A673 (cell line): ENCODE results near the gene EHF. TPM values are rescaled to one million over a fixed set of nuclear protein-coding genes. Genes with fewer than 3 reads are reported as not detected.

Source experiments
- BruUV-seq: library from RNA; stranded (reverse); fragments of 400-500 nt; replicated peaks from 2 replicates; lab custom pipeline; 2021; lab: Mats Ljungman, UMichigan
- CTCF ChIA-PET: fragments of 300-600 bp; sonication (Branson Sonifier 250); formaldehyde crosslinking; loops from one replicate; lab custom pipeline; 2022; ENCODE audit warnings: antibody characterized with exemption; lab: Charles Lee
- POLR2A ChIA-PET: fragments of 300-600 bp; sonication (Branson Sonifier 250); formaldehyde crosslinking; loops from one replicate; lab custom pipeline; 2022; ENCODE audit warnings: antibody characterized with exemption; ENCODE audit not compliant: low non-redundant PET; lab: Charles Lee
- DNase-seq: peaks from one replicate; pipeline ENCODE4 v3.0.0-alpha.2; 2015; ENCODE audit warnings: low spot score
- H3K27ac ChIP-seq: fragments of 200-600 bp; sonication (generic); 2 replicates; pipeline ENCODE4 v1.5.1; 2016; ENCODE audit warnings: mixed run types, low read depth, mild to moderate bottlenecking, mixed read lengths, antibody characterized with exemption, low read length; ENCODE audit not compliant: poor library complexity, severe bottlenecking
- H3K27me3 ChIP-seq: fragments of 200-600 bp; sonication (generic); replicated peaks from 2 replicates; pipeline ENCODE4 v1.6.1; 2017; ENCODE audit warnings: mixed run types, low read depth, mild to moderate bottlenecking, mixed read lengths, antibody characterized with exemption, low read length; ENCODE audit not compliant: insufficient read depth, poor library complexity
- H3K36me3 ChIP-seq: fragments of 200-600 bp; sonication (generic); 2 replicates; pipeline ENCODE4 v1.6.1; 2016; ENCODE audit warnings: mixed run types, mild to moderate bottlenecking, mixed read lengths, antibody characterized with exemption, low read length; ENCODE audit not compliant: insufficient read depth, poor library complexity, severe bottlenecking
- H3K4me1 ChIP-seq: fragments of 200-600 bp; sonication (generic); 2 replicates; pipeline ENCODE4 v1.6.1; 2017; ENCODE audit warnings: mixed run types, mild to moderate bottlenecking, mixed read lengths, antibody characterized with exemption, low read length; ENCODE audit not compliant: insufficient read depth, poor library complexity, severe bottlenecking
- H3K4me3 ChIP-seq: fragments of 200-600 bp; sonication (generic); 2 replicates; pipeline ENCODE4 v1.5.1; 2016; ENCODE audit warnings: low read depth, mixed run types, mild to moderate bottlenecking, mixed read lengths, low read length; ENCODE audit not compliant: poor library complexity, severe bottlenecking
- H3K9me3 ChIP-seq: fragments of 200-600 bp; sonication (generic); 2 replicates; pipeline ENCODE4 v1.6.1; 2016; ENCODE audit warnings: mixed run types, low read depth, mild to moderate bottlenecking, mixed read lengths, antibody characterized with exemption, low read length; ENCODE audit not compliant: poor library complexity, severe bottlenecking
- EZH2 ChIP-seq: fragments of 200-600 bp; sonication (generic); IDR thresholded peaks from 2 replicates; pipeline ENCODE4 v1.6.1; 2017; ENCODE audit warnings: borderline replicate concordance, low read depth, mild to moderate bottlenecking, mixed read lengths, antibody characterized with exemption, low read length; ENCODE audit not compliant: poor library complexity, severe bottlenecking
- intact Hi-C: fragments of 100-400 bp; cut with micrococcal nuclease; formaldehyde crosslinking; loops from one replicate; pipeline ENCODE4 v1.10.0; 2022; ENCODE audit not compliant: unreplicated experiment
- total RNA-seq: library from RNA; stranded (reverse); gene quantifications from 2 replicates; pipeline ENCODE4 v1.2.3, GENCODE V29; 2021
- TF ChIP-seq, protein P1 (sequence below): fragments of 300-800, 200-600 bp; sonication (generic); conservative IDR thresholded peaks from 2 replicates; pipeline ENCODE4 v1.5.1; 2017; ENCODE audit warnings: low read depth, mild to moderate bottlenecking, antibody characterized with exemption, low read length, moderate library complexity, mixed read lengths

Gene EHF
- total RNA-seq, 1 experiment from 2014 or later = not detected

DNA sequence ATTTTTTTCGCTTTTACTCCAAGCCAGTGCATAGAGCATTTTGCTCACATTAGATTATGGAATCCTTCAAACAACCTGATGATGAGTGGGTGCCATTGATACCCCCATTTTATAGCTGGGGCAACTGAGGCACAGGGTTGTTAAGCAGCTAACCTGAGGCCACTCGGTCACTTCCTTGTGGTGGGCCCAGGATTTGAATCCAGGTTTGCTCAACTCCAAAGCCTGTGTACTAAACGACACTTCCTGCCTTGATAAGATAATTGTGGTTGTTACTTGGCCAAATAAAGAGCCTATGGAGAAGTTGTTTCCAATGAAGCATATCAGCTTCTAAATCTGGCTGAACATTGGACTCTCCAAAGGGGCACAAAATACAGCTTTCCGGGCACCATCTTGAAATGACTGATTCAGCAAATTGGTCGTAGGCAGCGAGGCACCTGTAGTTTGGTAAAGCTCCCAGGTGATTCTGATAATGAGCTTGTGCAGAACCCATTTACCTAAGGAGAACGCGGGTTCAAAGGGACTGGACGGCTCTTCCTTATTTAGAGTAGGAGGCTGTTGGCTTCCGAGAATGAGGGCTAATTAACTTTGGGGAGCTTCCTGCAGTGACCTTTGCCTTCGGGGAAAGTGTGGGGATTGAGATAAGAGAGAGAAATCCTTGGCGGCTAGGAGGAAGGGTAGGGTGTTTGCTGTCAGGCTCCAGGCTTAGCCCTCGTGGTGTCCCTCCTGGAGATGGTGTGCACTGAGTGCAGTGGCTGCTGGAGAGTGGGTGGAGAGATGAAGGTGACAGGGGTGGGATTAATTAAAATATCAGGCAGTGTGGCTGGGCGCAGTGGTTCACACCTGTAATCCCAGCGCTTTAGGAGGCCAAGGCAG, 17.5 kb upstream of the EHF start:
- POLR2A ChIA-PET = no interaction called here
- CTCF ChIA-PET = no interaction called here
- Histone ChIP-seq H3K36me3 (no peaks in the 10 kb centered on the region), H3K27me3 (no peaks in the 10 kb centered on the region), H3K27ac (no peak overlapping the region), H3K4me3 (no peak overlapping the region), H3K4me1 (peaks cover 23% of the 10 kb centered on the region), H3K9me3 (no peaks in the 10 kb centered on the region)
- no TSS peak for BruUV-seq
- no peak for DNase-seq
- intact Hi-C loops = no loop called here
- TF ChIP-seq, protein P1, sequence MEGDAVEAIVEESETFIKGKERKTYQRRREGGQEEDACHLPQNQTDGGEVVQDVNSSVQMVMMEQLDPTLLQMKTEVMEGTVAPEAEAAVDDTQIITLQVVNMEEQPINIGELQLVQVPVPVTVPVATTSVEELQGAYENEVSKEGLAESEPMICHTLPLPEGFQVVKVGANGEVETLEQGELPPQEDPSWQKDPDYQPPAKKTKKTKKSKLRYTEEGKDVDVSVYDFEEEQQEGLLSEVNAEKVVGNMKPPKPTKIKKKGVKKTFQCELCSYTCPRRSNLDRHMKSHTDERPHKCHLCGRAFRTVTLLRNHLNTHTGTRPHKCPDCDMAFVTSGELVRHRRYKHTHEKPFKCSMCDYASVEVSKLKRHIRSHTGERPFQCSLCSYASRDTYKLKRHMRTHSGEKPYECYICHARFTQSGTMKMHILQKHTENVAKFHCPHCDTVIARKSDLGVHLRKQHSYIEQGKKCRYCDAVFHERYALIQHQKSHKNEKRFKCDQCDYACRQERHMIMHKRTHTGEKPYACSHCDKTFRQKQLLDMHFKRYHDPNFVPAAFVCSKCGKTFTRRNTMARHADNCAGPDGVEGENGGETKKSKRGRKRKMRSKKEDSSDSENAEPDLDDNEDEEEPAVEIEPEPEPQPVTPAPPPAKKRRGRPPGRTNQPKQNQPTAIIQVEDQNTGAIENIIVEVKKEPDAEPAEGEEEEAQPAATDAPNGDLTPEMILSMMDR = no peak
- no peak for TF ChIP-seq EZH2

DNA sequence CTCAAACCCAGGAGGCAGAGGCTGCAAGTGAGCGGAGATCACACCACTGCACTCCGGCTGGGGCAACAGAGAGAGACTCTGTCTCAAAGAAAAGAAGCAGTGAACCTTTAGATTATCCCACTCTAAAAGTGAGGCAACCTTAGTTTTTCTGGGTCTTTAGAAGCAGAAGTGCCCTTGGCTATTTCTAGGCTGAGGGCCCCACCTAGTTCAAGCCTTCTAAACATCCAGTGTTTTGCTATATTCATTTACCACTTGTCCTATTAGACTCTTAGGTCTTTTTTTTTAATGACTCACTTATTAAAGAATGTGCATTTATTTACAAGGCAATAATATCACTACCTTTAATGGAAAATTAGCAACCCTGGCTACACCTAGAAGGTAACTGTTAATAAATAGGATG, 16.7 kb upstream of the EHF start:
- Histone ChIP-seq H3K4me1 (peaks cover 19% of the 10 kb centered on the region), H3K36me3 (no peaks in the 10 kb centered on the region), H3K9me3 (no peaks in the 10 kb centered on the region), H3K27me3 (no peaks in the 10 kb centered on the region), H3K4me3 (no peak overlapping the region), H3K27ac (no peak overlapping the region)
- BruUV-seq = no TSS peak
- ChIA-PET POLR2A (no interaction called here), CTCF (no interaction called here)
- intact Hi-C loops = no loop called here
- no peak for DNase-seq
- no peak for TF ChIP-seq EZH2
- TF ChIP-seq, protein P1 = no peak

DNA sequence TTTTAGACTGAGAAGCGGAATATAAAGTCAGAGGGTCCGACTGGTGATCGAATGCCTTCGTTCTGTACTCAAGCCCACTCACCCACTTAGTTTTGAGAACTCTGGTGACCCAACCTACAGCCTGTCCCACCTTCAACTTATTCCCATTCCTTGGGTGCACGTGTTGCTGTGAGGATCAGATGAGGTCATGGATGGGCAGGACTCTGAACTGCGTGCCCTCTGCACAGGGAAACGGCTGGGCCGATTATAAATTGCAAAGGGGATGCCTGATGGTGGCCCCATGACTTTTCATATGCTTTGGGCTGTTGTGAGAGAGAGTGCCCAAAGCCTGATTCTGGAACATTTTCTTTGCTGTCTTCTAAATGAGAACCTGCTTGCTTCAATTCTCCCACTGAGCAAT, 16.0 kb upstream of the EHF start:
- intact Hi-C loops = no loop called here
- TF ChIP-seq, protein P1 = no peak
- TF ChIP-seq EZH2 = no peak

More for the DNA sequence above, 16.0 kb upstream of the EHF start:
- no peak for DNase-seq
- Histone ChIP-seq H3K27ac (no peak overlapping the region), H3K36me3 (no peaks in the 10 kb centered on the region), H3K9me3 (no peaks in the 10 kb centered on the region), H3K4me1 (peaks cover 12% of the 10 kb centered on the region), H3K27me3 (no peaks in the 10 kb centered on the region), H3K4me3 (no peak overlapping the region)
- BruUV-seq = no TSS peak
- CTCF ChIA-PET = no interaction called here
- POLR2A ChIA-PET = no interaction called here
